Natural killer cell treated with Interleukin-12 subunit alpha and Interleukin-12 subunit beta and Interleukin-15 and Interleukin-18, amount 100 ng/mL, for 72 hours (primary cell): ENCODE results near the gene CTSD. TPM values are rescaled to one million over a fixed set of nuclear protein-coding genes. Genes with fewer than 3 reads are reported as not detected.

Source experiments
- ATAC-seq, 2 donors: fragments of 150-1000 bp; cut with Tn5 transposase in 1 of 2; sonication (Bioruptor Pico), chemical (Tn5 transposase) in 1 of 2; 2 replicates each; pipeline ENCODE4 v1.10.0; 2021
- DNase-seq: peaks from one replicate; pipeline ENCODE4 v3.0.0; 2022; ENCODE audit warnings: low spot score
- H3K27ac Mint-ChIP-seq, 2 donors: 1 replicate in 1 of 2; 2 replicates in 1 of 2; pipeline ENCODE4 v1.8.0; 2022; ENCODE audit warnings: mixed read lengths in 2 of 2, mild to moderate bottlenecking in 1 of 2, moderate library complexity in 1 of 2
- H3K27me3 Mint-ChIP-seq, 2 donors: 1 replicate in 1 of 2; 2 replicates in 1 of 2; pipeline ENCODE4 v1.8.0; 2022; ENCODE audit warnings: mixed read lengths in 2 of 2
- H3K36me3 Mint-ChIP-seq: one replicate; pipeline ENCODE4 v1.8.0; 2022; ENCODE audit warnings: mixed read lengths
- H3K4me1 Mint-ChIP-seq, 2 donors: 1 replicate in 1 of 2; 2 replicates in 1 of 2; pipeline ENCODE4 v1.8.0; 2022; ENCODE audit warnings: low read depth in 2 of 2, mixed read lengths in 2 of 2, mild to moderate bottlenecking in 1 of 2
- H3K4me3 Mint-ChIP-seq: one replicate; pipeline ENCODE4 v1.8.0; 2022; ENCODE audit warnings: mixed read lengths
- H3K9me3 Mint-ChIP-seq: 2 replicates; pipeline ENCODE4 v1.8.0; 2022; ENCODE audit warnings: mixed read lengths
- total RNA-seq, 2 donors: library from RNA; stranded (reverse); gene quantifications; one replicate each; pipeline ENCODE4 v1.2.3, GENCODE V29; 2022

CTSD gene
- total RNA-seq, 2 donors from 2014 or later: 350 to 592 TPM

GRCh38 chr11:1718326-1718725 lies 45.4 kb downstream of the CTSD start:
- DNase-seq (no peak), ATAC-seq (no peak)
- Mint-ChIP-seq H3K4me1 (peaks cover 0 to 2% of the 10 kb centered on the region in 2 donors), H3K9me3 (no peaks in the 10 kb centered on the region), H3K27ac (no peak overlapping the region), H3K27me3 (peaks cover 0 to 14% of the 10 kb centered on the region in 2 donors), H3K36me3 (no peaks in the 10 kb centered on the region), H3K4me3 (no peak overlapping the region)

- no peaks in the 10 kb centered on the region for H3K36me3 Mint-ChIP-seq
- no peaks in the 10 kb centered on the region for H3K9me3 Mint-ChIP-seq
- peaks cover 0 to 9% of the 10 kb centered on the region in 2 donors for H3K27me3 Mint-ChIP-seq
- ATAC-seq (no peak), DNase-seq (no peak)
- H3K27ac Mint-ChIP-seq: no peak overlapping the region
- no peaks in the 10 kb centered on the region for H3K4me1 Mint-ChIP-seq
- H3K4me3 Mint-ChIP-seq: no peak overlapping the region
Measured at GRCh38 chr11:1717745-1718144, 46.0 kb downstream of the CTSD start.

GRCh38 chr11:1714908-1715885 lies 48.5 kb downstream of the CTSD start:
- H3K4me3 Mint-ChIP-seq: no peak overlapping the region
- no peaks in the 10 kb centered on the region for H3K9me3 Mint-ChIP-seq
- ATAC-seq (no peak), DNase-seq (no peak)
- peaks cover 4 to 6% of the 10 kb centered on the region in 2 donors for H3K27me3 Mint-ChIP-seq
- no peaks in the 10 kb centered on the region for H3K4me1 Mint-ChIP-seq
- H3K27ac Mint-ChIP-seq: peak overlapping the region in 1 of 2 donors; percentile 47
- no peaks in the 10 kb centered on the region for H3K36me3 Mint-ChIP-seq

DNA sequence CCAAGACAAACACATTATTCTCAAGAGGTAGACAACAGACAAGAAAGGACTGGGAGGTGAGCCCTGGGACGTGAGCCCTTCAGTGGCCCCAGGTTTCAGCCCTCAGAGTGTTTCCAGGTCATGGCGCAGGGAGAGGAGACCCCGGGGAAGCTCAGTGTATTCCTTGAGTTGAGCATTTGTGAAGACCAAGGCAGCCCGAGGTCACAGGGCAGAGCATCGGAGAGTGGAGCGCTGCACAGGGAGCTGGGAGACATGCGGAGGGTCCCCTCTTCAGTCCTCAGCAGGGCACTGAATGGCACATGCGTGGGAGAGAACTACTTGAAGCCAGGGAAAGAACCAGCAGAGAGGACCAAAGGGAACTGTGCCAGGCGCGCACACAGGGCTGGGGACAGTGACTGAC lies 55.0 kb downstream of the CTSD start:
- Mint-ChIP-seq H3K27ac (no peak overlapping the region), H3K4me3 (no peak overlapping the region), H3K27me3 (peaks cover 6 to 13% of the 10 kb centered on the region in 2 donors), H3K9me3 (no peaks in the 10 kb centered on the region), H3K4me1 (peaks cover 4 to 30% of the 10 kb centered on the region in 2 donors), H3K36me3 (no peaks in the 10 kb centered on the region)
- ATAC-seq: no peak
- DNase-seq: no peak

DNA sequence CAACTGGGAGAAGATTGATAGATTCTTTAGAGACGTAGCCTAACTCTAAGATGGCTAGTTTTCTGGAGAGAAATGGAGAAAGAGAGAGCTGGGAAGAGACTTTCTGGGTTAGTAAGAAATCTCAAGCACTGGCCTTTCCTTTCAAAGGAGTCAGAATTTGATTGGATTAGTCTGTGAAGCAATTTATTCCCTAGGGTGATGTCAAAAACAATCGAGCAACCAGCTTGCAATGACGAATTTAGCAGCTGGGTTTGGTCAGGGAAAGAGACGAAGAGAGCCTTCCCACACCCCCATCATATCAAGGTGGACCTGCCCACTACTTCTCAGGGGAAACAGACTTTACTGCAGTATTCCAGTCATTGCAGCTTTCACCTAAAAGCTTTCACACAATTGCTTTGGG lies 56.0 kb downstream of the CTSD start:
- H3K4me1 Mint-ChIP-seq: peaks cover 4 to 33% of the 10 kb centered on the region in 2 donors
- no peaks in the 10 kb centered on the region for H3K9me3 Mint-ChIP-seq
- no peaks in the 10 kb centered on the region for H3K36me3 Mint-ChIP-seq
- H3K27me3 Mint-ChIP-seq: peaks cover 6 to 13% of the 10 kb centered on the region in 2 donors
- H3K27ac Mint-ChIP-seq: no peak overlapping the region
- ATAC-seq: no peak
- no peak for DNase-seq
- no peak overlapping the region for H3K4me3 Mint-ChIP-seq

DNA sequence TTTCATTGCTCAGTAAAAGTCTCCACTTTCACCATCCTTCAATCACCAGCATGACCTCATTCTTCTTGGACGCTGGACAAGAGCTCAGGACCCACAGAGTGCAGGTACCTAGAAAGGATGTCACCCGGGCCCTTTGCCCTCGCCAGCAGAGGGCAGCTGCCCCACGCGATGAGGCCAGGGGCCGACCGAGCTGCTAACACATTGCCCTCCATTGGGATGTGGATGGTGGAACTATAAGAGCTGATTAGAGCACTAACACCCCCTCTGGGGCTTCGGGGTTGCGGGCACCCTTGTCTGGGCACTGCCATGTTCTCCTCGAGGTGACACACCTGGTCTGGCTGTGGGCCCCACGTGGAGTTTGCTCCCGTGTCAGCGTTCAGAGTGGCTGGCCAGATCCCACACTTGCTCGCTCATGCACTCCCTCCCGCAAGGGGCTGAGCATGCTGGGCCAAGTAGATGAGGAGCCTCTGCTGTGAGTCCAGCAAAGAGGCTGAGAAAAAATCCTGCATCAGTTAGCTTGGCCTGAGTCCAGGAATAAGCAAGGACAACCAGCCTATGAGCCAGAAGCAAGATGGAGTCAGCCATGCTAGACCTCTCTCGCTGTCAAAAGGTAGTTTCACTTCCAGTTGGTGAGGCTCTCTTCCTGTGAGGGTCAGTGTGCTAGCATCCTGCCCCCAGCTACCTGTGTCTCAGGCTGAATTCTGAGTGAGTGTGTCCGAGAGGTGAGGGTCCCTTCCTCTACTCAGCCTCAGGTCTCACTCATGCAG lies 56.9 kb downstream of the CTSD start:
- DNase-seq (no peak), ATAC-seq (peak in 1 of 2 donors; percentile 6)
- H3K27me3 Mint-ChIP-seq: peaks cover 6 to 13% of the 10 kb centered on the region in 2 donors
- peak overlapping the region in 1 of 2 donors; percentile 21 for H3K27ac Mint-ChIP-seq
- H3K9me3 Mint-ChIP-seq: no peaks in the 10 kb centered on the region
- peaks cover 5% of the 10 kb centered on the region for H3K36me3 Mint-ChIP-seq
- peaks cover 4 to 33% of the 10 kb centered on the region in 2 donors for H3K4me1 Mint-ChIP-seq
- peak overlapping the region; percentile 23 for H3K4me3 Mint-ChIP-seq

DNA sequence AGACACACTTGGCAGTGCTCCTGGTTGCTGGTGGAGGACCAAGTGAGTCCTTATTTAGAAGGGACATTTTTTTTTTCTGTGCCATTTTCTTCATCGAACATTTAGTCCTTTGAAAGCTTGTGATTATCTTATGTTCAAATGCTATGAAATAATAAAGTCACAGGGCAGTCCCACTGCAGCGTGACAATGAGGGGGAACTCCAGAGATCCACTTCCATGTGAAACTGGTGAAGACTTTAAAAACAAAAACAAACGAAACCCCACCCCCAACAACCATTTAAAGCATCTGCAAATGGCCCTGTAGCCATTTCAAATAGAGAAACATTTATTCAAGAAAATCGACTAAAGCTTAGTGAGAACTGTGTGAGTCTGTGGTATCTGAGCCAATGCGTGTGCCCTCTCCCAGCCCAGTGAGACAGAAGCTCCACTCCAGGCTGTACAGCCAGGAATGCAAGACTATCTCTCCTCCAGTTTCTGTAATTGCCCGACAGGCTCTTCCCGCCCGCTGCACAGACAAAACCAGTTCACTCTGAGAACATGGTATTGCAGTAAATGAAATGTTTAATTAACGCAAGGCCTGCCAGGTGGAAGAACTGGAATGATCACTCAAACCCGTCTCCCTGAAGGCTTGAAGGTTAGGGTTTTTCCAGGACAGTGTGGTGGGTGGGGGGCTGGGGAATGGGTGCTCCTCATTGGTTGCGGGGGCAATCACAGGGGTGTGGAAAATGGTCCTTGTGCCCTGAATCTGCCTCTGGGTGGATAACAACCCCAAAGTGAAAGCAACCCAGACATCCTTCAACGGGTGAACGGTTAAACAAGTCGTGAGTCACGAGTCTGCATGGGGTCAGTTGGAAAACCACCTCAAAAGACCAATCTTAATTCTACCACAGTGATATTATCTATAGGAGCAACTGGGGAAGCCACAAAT lies 58.3 kb downstream of the CTSD start:
- Mint-ChIP-seq H3K36me3 (peaks cover 9% of the 10 kb centered on the region), H3K9me3 (no peaks in the 10 kb centered on the region), H3K27ac (peak overlapping the region; percentile 25 to 33), H3K4me1 (peaks cover 8 to 42% of the 10 kb centered on the region in 2 donors), H3K27me3 (peaks cover 6 to 13% of the 10 kb centered on the region in 2 donors), H3K4me3 (peak overlapping the region; percentile 48)
- ATAC-seq (peak; percentile 50 to 60), DNase-seq (no peak)

DNA sequence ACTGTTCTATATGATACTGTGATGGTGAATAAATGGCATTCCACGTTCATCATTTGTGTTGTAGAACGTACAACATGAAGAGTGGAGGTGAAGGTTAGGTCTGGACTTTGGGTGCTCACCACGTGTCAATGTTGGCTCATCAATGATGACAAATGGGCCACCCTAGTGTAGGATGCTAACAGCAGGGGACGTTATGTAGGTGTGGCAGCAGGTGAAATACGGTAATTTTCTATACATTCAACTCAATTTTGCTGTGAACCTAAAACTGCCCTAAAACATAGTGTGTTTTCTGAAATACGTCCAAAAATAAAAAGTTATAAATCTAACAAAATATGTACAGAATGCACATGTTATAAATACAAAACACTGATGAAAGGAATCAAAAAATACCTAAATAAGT lies 60.6 kb downstream of the CTSD start:
- Mint-ChIP-seq H3K4me1 (peaks cover 8 to 42% of the 10 kb centered on the region in 2 donors), H3K4me3 (no peak overlapping the region), H3K27me3 (peaks cover 0 to 8% of the 10 kb centered on the region in 2 donors), H3K9me3 (peaks cover 3% of the 10 kb centered on the region), H3K36me3 (peaks cover 9% of the 10 kb centered on the region), H3K27ac (no peak overlapping the region)
- no peak for ATAC-seq
- DNase-seq: no peak

Other genes with a start within 250 kb of the CTSD start
- gene DUSP8, start 191.7 kb downstream of the CTSD start, total RNA-seq: 1 to 10 TPM; 4.2 to 5.4 TPM
- not detected for gene KRTAP5-1, start 178.6 kb downstream of the CTSD start, total RNA-seq
- not detected for gene KRTAP5-2, start 165.6 kb downstream of the CTSD start, total RNA-seq
- gene KRTAP5-3, start 155.5 kb downstream of the CTSD start, total RNA-seq: not detected
- not detected for gene KRTAP5-4, start 141.8 kb downstream of the CTSD start, total RNA-seq
- not detected for gene KRTAP5-5, start 134.2 kb downstream of the CTSD start, total RNA-seq
- gene KRTAP5-6, start 66.7 kb downstream of the CTSD start, total RNA-seq: not detected
- gene IFITM10, start 13.3 kb downstream of the CTSD start, total RNA-seq: 1 to 10 TPM; 2.3 to 8.1 TPM
- gene SYT8, start 71.1 kb upstream of the CTSD start, total RNA-seq: not detected
- gene TNNI2, start 75.1 kb upstream of the CTSD start, total RNA-seq: 1 to 10 TPM in 1 of 2 donors, not detected in 1; 1.4 TPM
- 100 to 1,000 TPM; 240 to 358 TPM for gene LSP1, start 89.2 kb upstream of the CTSD start, total RNA-seq
- not detected for gene PRR33, start 128.0 kb upstream of the CTSD start, total RNA-seq
- under 1 TPM in 1 of 2 donors, not detected in 1; 0.33 TPM for gene TNNT3, start 155.8 kb upstream of the CTSD start, total RNA-seq
- gene MRPL23, start 183.4 kb upstream of the CTSD start, total RNA-seq: 10 to 100 TPM; 81.3 to 89.7 TPM
- not detected for gene H19, start 233.9 kb upstream of the CTSD start, total RNA-seq